WI38 (cell line): ENCODE measurements around the gene TVP23A.

Experiments used
- H3K4me3 ChIP-seq: 2 replicates; pipeline ENCODE4 v1.5.1; 2011; ENCODE audit warnings: low read depth, mild to moderate bottlenecking, control low read depth, low read length
- CTCF ChIP-seq: IDR thresholded peaks from 2 replicates; pipeline ENCODE4 v1.5.1; 2012; ENCODE audit warnings: low read depth, mild to moderate bottlenecking, control low read depth, low read length

The TVP23A gene

GRCh38 chr16:10817963-10818941, at the start of gene TVP23A:
TSS of gene TVP23A (minus strand) at chr16:10818794. CDS start at chr16:10818493, 301 bp downstream.
- no peak for TF ChIP-seq CTCF
- no peak within 1 kb of the TSS for H3K4me3 ChIP-seq

- H3K4me3 ChIP-seq: no peak overlapping the region
- TF ChIP-seq CTCF: no peak
These were observed 49.6 kb upstream of the TVP23A start for GRCh38 chr16:10868104-10868595.

- no peak overlapping the region for H3K4me3 ChIP-seq
- no peak for TF ChIP-seq CTCF
These were observed 48.6 kb upstream of the TVP23A start for GRCh38 chr16:10867199-10867598.

GRCh38 chr16:10865991-10866966, 47.7 kb upstream of the TVP23A start:
- H3K4me3 ChIP-seq: no peak overlapping the region
- no peak for TF ChIP-seq CTCF

GRCh38 chr16:10862438-10862837, 43.8 kb upstream of the TVP23A start:
- H3K4me3 ChIP-seq: no peak overlapping the region
- TF ChIP-seq CTCF: no peak

- H3K4me3 ChIP-seq: no peak overlapping the region
- no peak for TF ChIP-seq CTCF
These were observed 41.1 kb upstream of the TVP23A start for GRCh38 chr16:10859658-10860057.
